Aorta (tissue), 5 donors: Measurements from ENCODE around the gene NINJ2. TPM values are rescaled to one million over a fixed set of nuclear protein-coding genes. Genes with fewer than 3 reads are reported as not detected.

ENCODE experiments used
- ATAC-seq: fragments of 200-7000 bp; cut with Tn5 transposase; one replicate; pipeline ENCODE4 v1.9.1; 2022; ENCODE audit warnings: moderate library complexity; ENCODE audit not compliant: low FRiP score
- DNase-seq, 2 donors: peaks; one replicate each; pipeline ENCODE4 v3.0.0-alpha.2; 2020
- H3K27ac ChIP-seq, 2 donors: one replicate each; pipeline ENCODE4 v1.5.1; 2013; ENCODE audit warnings: low read length in 2 of 2, mild to moderate bottlenecking in 2 of 2, moderate library complexity in 2 of 2, control low read depth in 1 of 2, inconsistent platforms in 1 of 2, low read depth in 1 of 2
- H3K27me3 ChIP-seq, 2 donors: one replicate each; pipeline ENCODE4 v1.6.1; 2013; ENCODE audit warnings: control low read depth in 1 of 2, low read length in 1 of 2, mild to moderate bottlenecking in 1 of 2, moderate library complexity in 1 of 2; ENCODE audit not compliant: insufficient read depth in 2 of 2, control insufficient read depth in 1 of 2
- H3K36me3 ChIP-seq, 2 donors: one replicate each; pipeline ENCODE4 v1.6.1; 2013; ENCODE audit warnings: control low read depth in 1 of 2, low read length in 1 of 2, mild to moderate bottlenecking in 1 of 2; ENCODE audit not compliant: insufficient read depth in 2 of 2, control insufficient read depth in 1 of 2
- H3K4me1 ChIP-seq, 2 donors: one replicate each; pipeline ENCODE4 v1.6.1; 2013; ENCODE audit warnings: low read length in 2 of 2, control low read depth in 1 of 2, mild to moderate bottlenecking in 1 of 2, moderate library complexity in 1 of 2; ENCODE audit not compliant: insufficient read depth in 2 of 2, control insufficient read depth in 1 of 2
- H3K4me3 ChIP-seq, 2 donors: one replicate each; pipeline ENCODE4 v1.5.1; 2013; ENCODE audit warnings: low read length in 2 of 2, control low read depth in 1 of 2, mild to moderate bottlenecking in 1 of 2
- H3K9me3 ChIP-seq: one replicate; pipeline ENCODE4 v1.6.1; 2013; ENCODE audit warnings: mild to moderate bottlenecking, low read length; ENCODE audit not compliant: control insufficient read depth
- WGBS, 2 donors: extraction: QIAGEN DNeasy Blood & Tissue Kit; methylation state at CpG; one replicate each; pipeline ENCODE4 v1.1.7; 2013; 5-methylcytosine and 5-hydroxymethylcytosine counted together
- intact Hi-C, 2 donors: fragments of 100-400 bp; cut with DNase I; formaldehyde crosslinking; loops; one replicate each; pipeline versions ENCODE4 v1.14.2 to v1.15.0; 2022
- polyA plus RNA-seq, 2 donors: library from polyadenylated mRNA; stranded (reverse); fragments of 200-250 nt; gene quantifications; one replicate each; pipeline ENCODE4 v1.2.3, GENCODE V29; 2013
- total RNA-seq, 2 donors: library from RNA; stranded (reverse); fragmentation: NEBNext Ultra II Directional; extraction: Animal tissue kit (Norgen Biotek cat#: 25700); gene quantifications; one replicate each; pipeline ENCODE4 v1.2.1, GENCODE V29; 2021
- donor health status: healthy with polysubstance abuse.
- donor health status: Bipolar disorder and iron deficiency.
- donor health status: DM: no; HTN: no; CAD: no.
- donor health status: DM: no; HTN: no; CAD: no.
- donor health status: DM: yes; HTN: yes; CAD: no.

NINJ2 gene
- total and polyA plus RNA-seq, 4 donors = 0.95 to 11.2 (median 4.9) TPM

DNA sequence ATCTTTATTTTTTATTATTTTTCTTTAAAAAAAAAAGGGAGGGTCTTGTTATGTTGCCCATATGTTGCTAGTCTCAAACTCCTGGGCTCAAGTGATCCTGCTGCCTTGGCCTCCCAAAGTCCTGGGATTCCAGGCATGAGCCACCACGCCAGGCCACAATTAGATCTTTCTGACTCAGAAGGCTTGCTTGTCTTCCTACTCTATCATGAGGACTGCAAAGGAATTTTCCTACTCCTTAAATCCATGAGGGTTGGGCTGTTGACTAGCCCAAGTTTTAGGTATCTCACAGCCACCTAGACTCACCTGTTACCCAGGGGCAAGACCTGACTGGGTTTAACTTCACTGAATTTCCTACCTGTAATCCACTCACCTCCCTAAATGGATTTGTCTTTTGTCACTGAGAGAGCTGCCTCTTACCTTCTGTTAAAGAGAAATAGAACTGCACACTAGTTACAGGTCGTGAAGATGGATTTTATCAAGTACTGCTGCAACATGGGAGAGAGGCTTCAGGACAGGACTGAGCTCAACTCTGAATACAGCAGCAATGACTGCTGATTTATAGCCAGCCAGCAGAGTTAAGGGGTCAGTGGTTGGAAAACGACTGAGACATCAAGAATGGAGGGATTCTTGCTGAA, 131.2 kb downstream of the NINJ2 start:
- Histone ChIP-seq H3K4me1 (no peaks in the 10 kb centered on the region), H3K4me3 (no peak overlapping the region), H3K27ac (no peak overlapping the region), H3K36me3 (no peaks in the 10 kb centered on the region), H3K27me3 (no peaks in the 10 kb centered on the region), H3K9me3 (no peaks in the 10 kb centered on the region)
- intact Hi-C loops = no loop called here
- DNase-seq = no peak
- WGBS, 2 donors = 70 to 82% methylated on average over 3 of the region's 3 CpGs
- ATAC-seq = no peak

DNA sequence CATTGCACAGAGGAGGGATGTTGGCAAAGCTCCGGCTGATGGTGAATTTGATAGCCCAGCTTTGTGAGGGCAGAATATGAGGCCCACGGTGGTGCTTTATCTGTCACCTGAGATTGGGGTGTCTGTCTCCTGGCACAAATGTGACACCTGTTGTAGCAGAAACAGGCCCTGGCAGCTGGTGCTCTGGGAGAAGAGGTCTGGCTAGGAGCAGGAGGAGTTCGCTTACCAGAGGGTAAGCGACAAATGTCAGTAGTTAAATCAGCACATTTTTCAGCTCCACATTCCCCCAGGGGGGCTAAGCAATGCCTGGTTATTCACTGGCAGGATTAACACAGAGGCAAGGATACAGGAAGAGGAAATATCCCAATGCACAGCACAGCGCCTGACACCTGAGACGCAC, 132.4 kb downstream of the NINJ2 start:
- peak in 1 of 2 donors; percentile 8 for DNase-seq
- intact Hi-C loops = no loop called here
- Histone ChIP-seq H3K27ac (no peak overlapping the region), H3K9me3 (no peaks in the 10 kb centered on the region), H3K4me3 (no peak overlapping the region), H3K36me3 (no peaks in the 10 kb centered on the region), H3K4me1 (no peaks in the 10 kb centered on the region), H3K27me3 (no peaks in the 10 kb centered on the region)
- no peak for ATAC-seq
- 96% methylated on average over 6 of the region's 6 CpGs for WGBS, 2 donors

DNA sequence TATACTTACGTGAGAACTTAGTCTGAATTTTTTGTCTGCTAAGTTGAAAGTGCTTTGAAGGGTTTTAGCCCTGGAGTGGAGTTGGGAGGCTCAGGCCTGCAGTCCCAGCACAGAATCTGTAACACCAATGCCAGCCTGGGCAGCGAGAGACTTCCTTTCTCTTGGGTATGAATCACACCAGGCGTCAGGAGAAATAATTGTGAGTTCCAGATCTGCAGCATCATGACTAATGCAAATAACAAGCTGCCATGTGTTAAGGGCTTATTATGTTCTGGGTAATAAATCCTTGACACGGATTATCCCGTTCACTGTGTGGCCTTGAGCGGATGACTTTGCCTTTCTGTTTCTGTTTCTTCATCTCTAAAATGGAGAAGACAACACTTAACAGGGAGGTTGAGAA, 132.9 kb downstream of the NINJ2 start:
- Histone ChIP-seq H3K4me3 (no peak overlapping the region), H3K27me3 (no peaks in the 10 kb centered on the region), H3K4me1 (no peaks in the 10 kb centered on the region), H3K9me3 (no peaks in the 10 kb centered on the region), H3K27ac (no peak overlapping the region), H3K36me3 (no peaks in the 10 kb centered on the region)
- WGBS, 2 donors = 51 to 59% methylated on average over 6 of the region's 6 CpGs
- DNase-seq (no peak), ATAC-seq (no peak)
- intact Hi-C loops = no loop called here

DNA sequence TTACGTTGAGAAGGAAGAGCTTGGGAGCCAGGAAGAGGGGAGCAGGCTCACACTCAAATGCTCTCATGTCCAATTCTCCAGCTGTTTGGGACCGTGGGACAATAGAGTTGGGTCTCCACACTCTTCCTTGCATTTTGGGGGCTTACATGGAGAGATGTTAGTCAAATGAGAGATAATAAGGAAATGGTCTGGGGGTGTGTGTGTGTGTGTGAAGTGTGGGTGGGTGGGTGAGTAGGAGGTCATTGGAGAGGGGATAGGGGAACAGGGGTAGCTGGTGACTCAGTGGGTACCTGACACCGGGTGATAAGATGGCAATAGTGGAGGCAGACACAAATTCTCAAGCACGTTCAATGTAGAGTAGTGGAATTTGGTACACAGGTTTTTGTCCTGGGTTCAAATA, 135.5 kb downstream of the NINJ2 start:
- intact Hi-C loops = no loop called here
- 85 to 90% methylated on average over 4 of the region's 4 CpGs for WGBS, 2 donors
- Histone ChIP-seq H3K4me3 (no peak overlapping the region), H3K4me1 (no peaks in the 10 kb centered on the region), H3K27ac (no peak overlapping the region), H3K9me3 (no peaks in the 10 kb centered on the region), H3K36me3 (no peaks in the 10 kb centered on the region), H3K27me3 (no peaks in the 10 kb centered on the region)
- DNase-seq = no peak
- ATAC-seq = no peak

DNA sequence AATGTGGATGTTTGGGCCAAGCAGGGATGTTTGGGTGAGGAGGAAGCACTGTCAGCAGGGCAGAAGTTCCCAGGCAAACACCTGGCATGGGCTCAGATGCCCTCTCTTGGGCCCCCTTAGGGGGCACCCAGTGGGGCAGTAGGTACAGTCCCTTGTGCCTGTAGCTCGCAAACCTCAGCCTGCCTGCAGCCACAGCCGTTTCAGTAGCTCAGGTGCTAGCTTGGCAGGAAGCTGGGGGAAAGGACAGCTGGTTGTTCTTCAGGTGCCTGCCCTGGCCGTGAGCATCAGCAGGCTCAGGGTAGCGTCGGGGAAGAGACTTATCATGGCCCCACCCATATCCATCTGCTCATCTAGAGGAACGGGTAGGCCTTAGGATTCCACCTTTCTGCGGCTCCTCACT, 136.0 kb downstream of the NINJ2 start:
- Histone ChIP-seq H3K27ac (no peak overlapping the region), H3K36me3 (no peaks in the 10 kb centered on the region), H3K9me3 (no peaks in the 10 kb centered on the region), H3K4me3 (no peak overlapping the region), H3K27me3 (no peaks in the 10 kb centered on the region), H3K4me1 (no peaks in the 10 kb centered on the region)
- ATAC-seq (no peak), DNase-seq (no peak)
- 87 to 92% methylated on average over 7 of the region's 7 CpGs for WGBS, 2 donors
- intact Hi-C loops = no loop called here

DNA sequence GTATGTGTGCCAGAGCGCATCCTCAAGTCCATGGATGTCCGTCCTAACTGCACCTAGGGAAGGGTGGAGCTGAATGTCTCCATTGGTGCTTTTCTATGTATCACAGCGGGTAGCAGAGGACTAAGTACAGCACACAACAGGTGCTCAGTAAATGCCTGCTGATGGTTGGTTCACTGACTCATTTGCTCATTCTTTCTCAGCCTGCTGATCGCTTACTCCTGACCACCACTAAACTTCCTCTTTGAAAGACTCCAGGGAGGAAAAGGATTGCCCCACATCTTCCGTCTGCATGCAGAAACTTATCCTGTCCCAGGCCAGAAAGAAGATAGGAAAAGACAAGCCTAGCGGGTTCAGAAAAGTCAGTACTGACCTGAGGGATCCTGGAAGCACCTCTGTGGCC, 137.2 kb downstream of the NINJ2 start:
- Histone ChIP-seq H3K36me3 (no peaks in the 10 kb centered on the region), H3K4me3 (no peak overlapping the region), H3K4me1 (no peaks in the 10 kb centered on the region), H3K27ac (no peak overlapping the region), H3K27me3 (no peaks in the 10 kb centered on the region), H3K9me3 (no peaks in the 10 kb centered on the region)
- DNase-seq (no peak), ATAC-seq (no peak)
- WGBS, 2 donors = 92 to 95% methylated on average over 6 of the region's 6 CpGs
- intact Hi-C loops = no loop called here

DNA sequence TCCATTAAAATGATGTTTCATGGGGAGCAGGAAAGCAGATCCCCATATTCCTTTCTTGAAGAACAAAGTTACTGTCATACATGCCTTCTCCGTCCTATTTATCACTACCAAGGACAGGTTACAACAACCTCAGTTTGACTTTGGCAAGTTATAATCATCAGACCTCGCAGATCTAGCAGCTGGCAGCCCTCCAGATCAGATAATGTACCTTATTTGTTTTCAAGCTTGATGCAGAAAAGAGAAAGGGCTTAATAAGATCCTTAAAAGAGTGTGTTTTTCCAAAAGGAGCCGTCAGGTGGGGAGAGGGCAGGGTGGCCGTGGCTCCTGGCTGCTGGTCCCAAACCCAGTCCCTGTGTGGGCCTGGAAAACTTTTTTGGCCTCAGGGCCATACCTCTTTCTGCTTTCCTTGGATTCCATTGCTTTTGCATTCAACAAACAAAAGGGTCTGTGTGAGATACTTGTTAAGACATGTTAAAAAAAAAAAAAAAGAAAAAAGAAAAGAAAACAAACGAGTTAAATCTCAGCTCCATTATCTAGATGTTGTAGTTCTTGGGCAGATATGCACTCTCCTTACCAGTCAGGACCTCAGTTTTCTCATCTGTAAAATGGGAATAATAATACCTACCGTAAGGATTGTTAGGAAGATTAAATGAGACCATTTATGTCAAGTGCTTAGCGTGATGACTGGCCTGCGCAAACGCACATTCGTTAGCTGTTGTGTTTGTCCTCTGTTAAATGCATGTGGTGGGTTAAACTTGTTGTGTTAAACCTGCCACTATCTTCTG, 138.9 kb downstream of the NINJ2 start:
- H3K9me3 ChIP-seq = no peaks in the 10 kb centered on the region
- H3K4me1 ChIP-seq = no peaks in the 10 kb centered on the region
- ATAC-seq (no peak), DNase-seq (no peak)
- intact Hi-C loops = no loop called here
- 64 to 66% methylated on average over 10 of the region's 10 CpGs for WGBS, 2 donors
- H3K27me3 ChIP-seq = no peaks in the 10 kb centered on the region
- no peaks in the 10 kb centered on the region for H3K36me3 ChIP-seq
- H3K27ac ChIP-seq = no peak overlapping the region
- no peak overlapping the region for H3K4me3 ChIP-seq

DNA sequence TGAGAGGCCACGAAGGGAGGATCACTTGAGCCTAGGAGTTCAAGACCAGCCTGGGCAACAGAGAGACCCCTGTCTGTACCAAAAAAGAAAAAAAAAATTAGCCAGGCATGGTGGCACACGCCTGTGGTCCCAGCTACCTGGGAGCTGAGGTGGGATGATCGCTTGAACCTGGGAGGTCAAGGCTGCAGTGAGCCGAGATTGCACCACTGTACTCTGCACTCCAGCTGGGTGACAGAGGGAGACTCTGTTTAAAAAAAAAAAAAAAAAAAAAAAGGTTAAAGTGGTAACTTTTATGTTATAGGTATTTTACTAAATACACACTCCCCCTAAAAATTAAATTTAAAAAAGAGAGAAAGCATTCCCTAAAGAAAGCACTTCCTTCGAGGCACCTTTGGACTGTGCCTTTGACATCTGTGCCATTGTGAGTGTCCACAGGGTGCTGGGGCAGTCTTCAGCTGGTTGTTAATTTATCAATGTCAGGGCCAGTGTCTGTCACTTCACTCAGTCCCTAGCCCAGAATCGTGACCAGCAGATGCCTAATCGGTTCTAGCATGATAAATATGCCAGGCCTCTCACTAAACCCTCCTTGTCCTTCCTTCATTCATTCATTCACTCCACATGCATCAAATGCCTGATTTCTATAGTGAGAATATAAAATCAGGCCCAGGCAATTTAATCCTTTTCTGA, 140.4 kb downstream of the NINJ2 start:
- Histone ChIP-seq H3K27ac (no peak overlapping the region), H3K9me3 (no peaks in the 10 kb centered on the region), H3K4me3 (no peak overlapping the region), H3K36me3 (no peaks in the 10 kb centered on the region), H3K4me1 (no peaks in the 10 kb centered on the region), H3K27me3 (no peaks in the 10 kb centered on the region)
- 66 to 68% methylated on average over 7 of the region's 7 CpGs for WGBS, 2 donors
- ATAC-seq (no peak), DNase-seq (no peak)
- intact Hi-C loops = no loop called here

DNA sequence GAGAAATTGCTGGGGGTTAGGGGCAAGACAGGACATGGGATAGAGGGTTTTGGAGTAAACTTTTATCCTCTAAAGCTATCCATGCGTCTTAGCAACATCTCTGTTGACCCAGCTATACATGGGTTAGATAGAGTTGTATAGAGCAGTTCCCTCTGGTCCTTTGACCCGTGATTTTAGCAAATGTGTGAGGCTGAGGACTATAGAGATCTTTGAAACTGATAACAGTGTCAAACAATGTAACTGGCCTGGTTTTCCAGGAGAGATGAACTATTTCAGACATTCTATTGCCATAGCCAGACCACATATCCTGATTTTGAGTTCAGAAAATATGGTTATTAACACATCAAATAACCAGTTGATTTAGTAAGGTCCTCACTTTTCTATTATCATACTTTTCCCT, 143.1 kb downstream of the NINJ2 start:
- ATAC-seq (no peak), DNase-seq (no peak)
- Histone ChIP-seq H3K27ac (no peak overlapping the region), H3K4me1 (no peaks in the 10 kb centered on the region), H3K36me3 (no peaks in the 10 kb centered on the region), H3K9me3 (no peaks in the 10 kb centered on the region), H3K27me3 (no peaks in the 10 kb centered on the region), H3K4me3 (no peak overlapping the region)
- intact Hi-C loops = no loop called here
- WGBS, 2 donors = 85 to 87% methylated on average over 2 of the region's 2 CpGs
